HL-60 (cell line): ENCODE measurements around the gene KCNQ1.

ENCODE experiments used
- DNase-seq, 2 experiments: peaks; one replicate each; pipeline ENCODE4 v3.0.0-alpha.2; 2010 to 2020; ENCODE audit warnings: low read depth in 1 of 2, low spot score in 1 of 2
- H3K27ac ChIP-seq: fragments of 250-450 bp; sonication (Bioruptor Pico); replicated peaks from 2 replicates; pipeline ENCODE4 v1.5.1; 2020; ENCODE audit warnings: mild to moderate bottlenecking, moderate library complexity
- H3K27me3 ChIP-seq: fragments of 250-450 bp; sonication (Bioruptor Pico); 2 replicates; pipeline ENCODE4 v1.5.1; 2021; ENCODE audit warnings: mild to moderate bottlenecking, moderate library complexity; ENCODE audit not compliant: insufficient read depth, poor library complexity, severe bottlenecking
- H3K4me3 ChIP-seq: replicated peaks from 2 replicates; pipeline ENCODE4 v1.5.1; 2011; ENCODE audit warnings: mild to moderate bottlenecking, control low read depth, low read length; ENCODE audit not compliant: insufficient read depth
- CTCF ChIP-seq: IDR thresholded peaks from one replicate; pipeline ENCODE4 v1.5.1; 2011; ENCODE audit warnings: low read length, control low read depth, inconsistent platforms; ENCODE audit not compliant: insufficient read depth
- GABPA ChIP-seq: IDR thresholded peaks from 2 replicates; pipeline ENCODE4 v1.6.1; 2012; ENCODE audit warnings: low read depth
- POLR2AphosphoS5 ChIP-seq: IDR thresholded peaks from 2 replicates; pipeline ENCODE4 v1.6.1; 2012; ENCODE audit warnings: low read depth
- REST ChIP-seq: IDR thresholded peaks from 2 replicates; pipeline ENCODE4 v1.6.1; 2012; ENCODE audit warnings: low read depth; ENCODE audit not compliant: insufficient replicate concordance
- SPI1 ChIP-seq: IDR thresholded peaks from 2 replicates; pipeline ENCODE4 v1.6.1; 2012; ENCODE audit warnings: low read depth, mild to moderate bottlenecking, borderline replicate concordance

The KCNQ1 gene

GRCh38 chr11:2762031-2762380 is 317.2 kb downstream of the KCNQ1 start:
- H3K27ac ChIP-seq: no peak overlapping the region
- TF ChIP-seq GABPA (no peak), REST (no peak), SPI1 (no peak), POLR2AphosphoS5 (no peak), CTCF (no peak)
- no peak overlapping the region for H3K4me3 ChIP-seq
- no peaks in the 10 kb centered on the region for H3K27me3 ChIP-seq
- no peak for DNase-seq

GRCh38 chr11:2762451-2762850 is 317.6 kb downstream of the KCNQ1 start:
- TF ChIP-seq SPI1 (no peak), POLR2AphosphoS5 (no peak), REST (no peak), CTCF (no peak), GABPA (no peak)
- no peak overlapping the region for H3K4me3 ChIP-seq
- no peak for DNase-seq
- no peaks in the 10 kb centered on the region for H3K27me3 ChIP-seq
- no peak overlapping the region for H3K27ac ChIP-seq

- H3K27ac ChIP-seq: no peak overlapping the region
- H3K27me3 ChIP-seq: no peaks in the 10 kb centered on the region
- no peak overlapping the region for H3K4me3 ChIP-seq
- no peak for TF ChIP-seq CTCF
- no peak for TF ChIP-seq GABPA
- no peak for TF ChIP-seq SPI1
- no peak for TF ChIP-seq POLR2AphosphoS5
- TF ChIP-seq REST: no peak
- no peak for DNase-seq
Measured at GRCh38 chr11:2763984-2764383, 319.2 kb downstream of the KCNQ1 start.
